H9 (cell line): ENCODE measurements around the gene DUSP28. TPM values are rescaled to one million over a fixed set of nuclear protein-coding genes. Genes with fewer than 3 reads are reported as not detected.
A peak's percentile ranks its signal among the peaks of the same experiment; 100 is the strongest.

ENCODE experiments used
- DNase-seq: peaks from one replicate; pipeline ENCODE4 v3.0.0-alpha.2; 2017
- H2AFZ ChIP-seq: one replicate; pipeline ENCODE4 v1.6.1; 2013; ENCODE audit warnings: mild to moderate bottlenecking, low read length, control low read depth, moderate library complexity
- H2AK5ac ChIP-seq: 2 replicates; pipeline ENCODE4 v1.6.1; 2013; ENCODE audit warnings: low read length, control low read depth, mixed read lengths; ENCODE audit not compliant: insufficient read length
- H2BK120ac ChIP-seq: one replicate; pipeline ENCODE4 v1.6.1; 2013; ENCODE audit warnings: low read depth, mild to moderate bottlenecking, low read length, control low read depth, inconsistent platforms; ENCODE audit not compliant: poor library complexity, severe bottlenecking
- H2BK12ac ChIP-seq: 2 replicates; pipeline ENCODE4 v1.6.1; 2013; ENCODE audit warnings: low read length, control low read depth, mixed read lengths, low read depth; ENCODE audit not compliant: insufficient read length
- H2BK15ac ChIP-seq: 2 replicates; pipeline ENCODE4 v1.6.1; 2013; ENCODE audit warnings: low read depth, low read length, control low read depth
- H2BK20ac ChIP-seq: one replicate; pipeline ENCODE4 v1.6.1; 2013; ENCODE audit warnings: low read depth, mild to moderate bottlenecking, low read length, control low read depth, inconsistent platforms; ENCODE audit not compliant: poor library complexity, severe bottlenecking
- H2BK5ac ChIP-seq: 2 replicates; pipeline ENCODE4 v1.6.1; 2013; ENCODE audit warnings: low read length, control low read depth, mixed read lengths; ENCODE audit not compliant: insufficient read length
- H3K14ac ChIP-seq: 2 replicates; pipeline ENCODE4 v1.6.1; 2013; ENCODE audit warnings: low read length, control low read depth; ENCODE audit not compliant: insufficient read depth
- H3K18ac ChIP-seq: 2 replicates; pipeline ENCODE4 v1.6.1; 2013; ENCODE audit warnings: low read depth, mild to moderate bottlenecking, mixed read lengths, low read length, control low read depth; ENCODE audit not compliant: insufficient read length
- H3K23ac ChIP-seq: 2 replicates; pipeline ENCODE4 v1.6.1; 2013; ENCODE audit warnings: low read length, control low read depth, mixed read lengths, low read depth; ENCODE audit not compliant: insufficient read length
- H3K23me2 ChIP-seq: 2 replicates; pipeline ENCODE4 v1.6.1; 2013; ENCODE audit warnings: low read depth, mild to moderate bottlenecking, mixed read lengths, low read length, control low read depth; ENCODE audit not compliant: insufficient read length, poor library complexity, severe bottlenecking
- H3K27ac ChIP-seq: 2 replicates; pipeline ENCODE4 v1.5.1; 2013; ENCODE audit warnings: low read length, control low read depth, mixed read lengths, low read depth; ENCODE audit not compliant: insufficient read length
- H3K27me3 ChIP-seq: 2 replicates; pipeline ENCODE4 v1.6.1; 2013; ENCODE audit warnings: low read length, control low read depth, inconsistent platforms; ENCODE audit not compliant: insufficient read depth
- H3K4ac ChIP-seq: 2 replicates; pipeline ENCODE4 v1.6.1; 2013; ENCODE audit warnings: low read depth, mild to moderate bottlenecking, control low read depth, inconsistent platforms, low read length, moderate library complexity
- H3K4me1 ChIP-seq: 2 replicates; pipeline ENCODE4 v1.6.1; 2013; ENCODE audit warnings: low read length, control low read depth, inconsistent platforms; ENCODE audit not compliant: insufficient read depth
- H3K4me2 ChIP-seq: 2 replicates; pipeline ENCODE4 v1.6.1; 2013; ENCODE audit warnings: low read length, control low read depth, mixed read lengths; ENCODE audit not compliant: insufficient read length, insufficient read depth
- H3K56ac ChIP-seq: 2 replicates; pipeline ENCODE4 v1.6.1; 2013; ENCODE audit warnings: low read depth, mild to moderate bottlenecking, mixed read lengths, low read length, control low read depth; ENCODE audit not compliant: insufficient read length
- H3K79me1 ChIP-seq: 2 replicates; pipeline ENCODE4 v1.6.1; 2013; ENCODE audit warnings: low read depth, mild to moderate bottlenecking, moderate library complexity, low read length, control low read depth, inconsistent platforms; ENCODE audit not compliant: insufficient read depth, poor library complexity, severe bottlenecking
- H3K79me2 ChIP-seq: 2 replicates; pipeline ENCODE4 v1.6.1; 2013; ENCODE audit warnings: low read length, control low read depth, inconsistent platforms; ENCODE audit not compliant: insufficient read depth
- H3K9ac ChIP-seq: 2 replicates; pipeline ENCODE4 v1.6.1; 2013; ENCODE audit warnings: low read length, control low read depth, mixed read lengths; ENCODE audit not compliant: insufficient read length; ENCODE audit errors: extremely low read depth
- H3K9me3 ChIP-seq: one replicate; pipeline ENCODE4 v1.6.1; 2013; ENCODE audit warnings: low read depth, low read length, inconsistent platforms; ENCODE audit not compliant: control insufficient read depth
- H3T11ph ChIP-seq: one replicate; pipeline ENCODE4 v1.6.1; 2013; ENCODE audit warnings: mild to moderate bottlenecking, low read length, control low read depth, inconsistent platforms
- H4K20me1 ChIP-seq: one replicate; pipeline ENCODE4 v1.6.1; 2013; ENCODE audit not compliant: control insufficient read depth, insufficient read length, insufficient read depth
- H4K5ac ChIP-seq: 2 replicates; pipeline ENCODE4 v1.6.1; 2013; ENCODE audit warnings: low read depth, mild to moderate bottlenecking, mixed read lengths, low read length, control low read depth; ENCODE audit not compliant: insufficient read length
- H4K8ac ChIP-seq: replicated peaks from 2 replicates; pipeline ENCODE4 v1.6.1; 2013; ENCODE audit warnings: low read length, control low read depth, mixed read lengths, low read depth; ENCODE audit not compliant: insufficient read length
- H4K91ac ChIP-seq: 2 replicates; pipeline ENCODE4 v1.6.1; 2013; ENCODE audit warnings: low read depth, mild to moderate bottlenecking, moderate library complexity, mixed read lengths, low read length, control low read depth; ENCODE audit not compliant: insufficient read length
- H3K27ac Mint-ChIP-seq, 3 experiments: 2 replicates in 2 of 3; 3 replicates in 1 of 3; pipeline ENCODE4 v1.8.0; 2020 to 2021; ENCODE audit warnings: mixed read lengths in 3 of 3, mild to moderate bottlenecking in 1 of 3, moderate library complexity in 1 of 3
- H3K27me3 Mint-ChIP-seq: 2 replicates; pipeline ENCODE4 v1.8.0; 2021; ENCODE audit warnings: low read depth, mild to moderate bottlenecking, moderate library complexity, mixed read lengths
- H3K36me3 Mint-ChIP-seq, 3 experiments: 2 replicates in 2 of 3; 3 replicates in 1 of 3; pipeline ENCODE4 v1.8.0; 2020 to 2021; ENCODE audit warnings: low read depth in 3 of 3, mixed read lengths in 3 of 3; ENCODE audit not compliant: insufficient read depth in 1 of 3
- H3K4me1 Mint-ChIP-seq, 2 experiments: 2 replicates each; pipeline ENCODE4 v1.8.0; 2020; ENCODE audit warnings: mixed read lengths in 2 of 2
- H3K4me3 Mint-ChIP-seq, 2 experiments: 2 replicates in 1 of 2; 3 replicates in 1 of 2; pipeline ENCODE4 v1.8.0; 2020 to 2021; ENCODE audit warnings: mild to moderate bottlenecking in 2 of 2, mixed read lengths in 2 of 2, moderate library complexity in 1 of 2
- H3K9me3 Mint-ChIP-seq, 2 experiments: 2 replicates in 1 of 2; 3 replicates in 1 of 2; pipeline ENCODE4 v1.8.0; 2020; ENCODE audit warnings: mild to moderate bottlenecking in 2 of 2, mixed read lengths in 2 of 2, moderate library complexity in 1 of 2
- CTCF ChIP-seq: fragments of 200-600 bp; sonication (generic); conservative IDR thresholded peaks from 3 replicates; pipeline ENCODE4 v1.8.0; 2021; ENCODE audit warnings: antibody characterized with exemption, mild to moderate bottlenecking
- WGBS: extraction: QIAGEN DNeasy Blood & Tissue Kit; methylation state at CpG from one replicate; pipeline ENCODE4 v1.1.7; 2013; ENCODE audit warnings: missing lambda C conversion rate, low lambda C conversion rate, mixed read lengths; ENCODE audit not compliant: insufficient read length; ENCODE audit errors: extremely low coverage; 5-methylcytosine and 5-hydroxymethylcytosine counted together
- long read RNA-seq: library from polyadenylated mRNA; unstranded; transcript quantifications from one replicate; pipeline ENCODE4 v2.0.0, GENCODE V29; 2020
- total RNA-seq: library from RNA; stranded (reverse); gene quantifications from 2 replicates; pipeline ENCODE4 v1.2.1, GENCODE V29; 2021

The DUSP28 gene
- total RNA-seq = 1.6 and 2.9 TPM in 2 replicates
- long read RNA-seq, partial matches to known transcripts = 0 of 3 reads
- long read RNA-seq, other reads (novel, unspliced or antisense) = 1 of 3 reads

GRCh38 chr2:240560084-240560479 is at the start of gene DUSP28:
DUSP28 (plus strand) TSS chr2:240560357; CDS start chr2:240560685, 328 bp downstream.
- Mint-ChIP-seq H3K9me3 (no peaks in the 10 kb centered on the region; a peak in 1 of 5 replicates), H3K36me3 (peaks cover 0 to 13% (median 0%) of the 10 kb centered on the region in 3 experiments; a peak in 2 of 7 replicates), H3K27ac (no peak within 1 kb of the TSS), H3K27me3 (peaks cover 21% of the 10 kb centered on the region), H3K4me1 (peaks cover 23 to 27% of the 10 kb centered on the region in 2 experiments), H3K4me3 (peak within 1 kb of the TSS; percentile 72 to 81)
- peaks cover 3% of the 10 kb centered on the region for H3K23me2 ChIP-seq
- peak; percentile 81 for DNase-seq
- no peak within 1 kb of the TSS for H2BK15ac ChIP-seq
- H3K79me1 ChIP-seq = no peaks in the 10 kb centered on the region
- peak within 1 kb of the TSS; percentile 2 for H3K18ac ChIP-seq
- no peak within 1 kb of the TSS for H2AFZ ChIP-seq
- H2BK20ac ChIP-seq = no peak within 1 kb of the TSS
- H2BK5ac ChIP-seq = no peak within 1 kb of the TSS
- H2BK12ac ChIP-seq = no peak within 1 kb of the TSS
- no peak within 1 kb of the TSS for H3K4ac ChIP-seq
- no peak within 1 kb of the TSS for H4K91ac ChIP-seq
- no peak within 1 kb of the TSS for H2BK120ac ChIP-seq
- no peak within 1 kb of the TSS for H4K5ac ChIP-seq
- H3T11ph ChIP-seq = no peak within 1 kb of the TSS
- peak within 1 kb of the TSS; percentile 61 for H3K4me2 ChIP-seq
- H3K14ac ChIP-seq = peak within 1 kb of the TSS; percentile 74
- no peak within 1 kb of the TSS for H3K9ac ChIP-seq
- no peaks in the 10 kb centered on the region for H4K20me1 ChIP-seq
- H3K56ac ChIP-seq = no peak within 1 kb of the TSS
- peaks cover 5% of the 10 kb centered on the region; the same call in 1 of the 2 replicates for H3K27me3 ChIP-seq
- H3K79me2 ChIP-seq = no peaks in the 10 kb centered on the region
- H3K4me1 ChIP-seq = no peaks in the 10 kb centered on the region
- H3K27ac ChIP-seq = no peak within 1 kb of the TSS
- no peak within 1 kb of the TSS for H3K23ac ChIP-seq
- no peaks in the 10 kb centered on the region for H3K9me3 ChIP-seq
- WGBS = no CpG with 5 or more reads among the region's 39 CpGs
- TF ChIP-seq CTCF = no peak
- H2AK5ac ChIP-seq = no peak within 1 kb of the TSS
- H4K8ac ChIP-seq = no peak within 1 kb of the TSS
